ENCODE measurements around the gene BBS1.
"Not testable (repeated sequence)": the region's sequence is repeated elsewhere in the genome, so short reads cannot be mapped to it uniquely, and the experiment has no call there.

Gene BBS1

DNA sequence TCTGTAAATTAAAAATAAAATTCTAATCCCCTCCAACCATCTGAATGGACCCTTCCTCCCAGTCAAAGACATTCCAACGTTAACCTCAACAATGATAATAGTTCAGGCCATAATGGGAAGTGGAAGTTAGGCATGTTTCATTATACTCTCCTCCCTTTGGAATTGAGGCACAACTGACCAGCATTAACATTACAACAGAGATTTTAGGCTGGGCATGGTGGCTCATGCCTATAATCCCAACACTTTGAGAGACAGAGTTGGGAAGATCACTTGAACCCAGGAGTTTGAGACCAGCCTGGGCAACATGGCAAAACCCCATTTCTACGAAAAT is 60.4 kb downstream of the BBS1 start:
- DNase-seq (ENCODE audit: low spot score), result no peak

DNA sequence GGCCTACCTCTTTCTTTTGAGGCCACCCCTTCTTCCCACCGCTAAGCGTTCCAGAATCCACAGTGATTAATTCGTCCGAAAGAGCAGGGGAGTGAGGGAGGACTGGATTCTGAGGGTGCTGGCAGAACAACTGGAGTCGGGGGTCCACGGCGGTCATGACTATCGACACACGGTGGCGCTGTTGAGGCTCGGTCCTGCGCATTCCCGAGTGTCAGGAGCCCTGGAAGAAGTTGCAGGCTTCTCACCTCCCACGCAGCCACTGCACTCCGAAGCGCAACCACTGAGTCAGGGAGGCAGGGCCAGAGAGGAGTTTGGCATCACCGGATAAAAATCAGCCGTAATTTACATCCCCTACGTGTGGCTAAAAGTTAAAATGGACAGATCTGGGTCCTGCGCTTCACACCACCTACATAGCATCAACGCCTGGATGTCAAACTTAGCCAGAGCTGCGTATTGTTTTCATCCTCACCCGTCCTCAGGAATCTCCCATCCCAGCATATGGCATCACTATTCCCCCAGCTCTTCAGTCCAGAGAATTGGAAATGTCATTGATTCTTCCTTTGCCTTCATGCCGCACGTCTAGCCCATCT is 68.7 kb downstream of the BBS1 start:
- peak; percentile 82 for DNase-seq (ENCODE audit: low spot score)

DNA sequence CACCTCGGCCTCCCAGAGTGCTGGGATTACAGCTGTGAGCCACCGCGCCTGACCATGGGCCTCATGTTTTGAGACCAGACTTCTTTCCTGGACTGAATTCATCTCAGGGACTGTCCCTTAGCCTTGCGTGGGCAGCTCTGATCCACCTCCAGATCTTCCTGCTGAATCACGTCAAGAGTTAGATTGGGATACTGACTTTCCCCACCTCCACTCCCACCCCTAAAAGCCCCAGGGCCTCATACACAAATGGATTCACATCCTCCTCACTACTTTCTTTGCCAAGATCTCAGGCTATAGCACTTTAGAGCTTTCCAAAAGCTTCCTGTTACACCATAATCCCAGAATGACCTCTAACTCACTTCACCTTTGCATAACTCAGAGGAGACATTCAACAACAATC is 70.4 kb downstream of the BBS1 start:
- DNase-seq (ENCODE audit: low spot score), result no peak

DNA sequence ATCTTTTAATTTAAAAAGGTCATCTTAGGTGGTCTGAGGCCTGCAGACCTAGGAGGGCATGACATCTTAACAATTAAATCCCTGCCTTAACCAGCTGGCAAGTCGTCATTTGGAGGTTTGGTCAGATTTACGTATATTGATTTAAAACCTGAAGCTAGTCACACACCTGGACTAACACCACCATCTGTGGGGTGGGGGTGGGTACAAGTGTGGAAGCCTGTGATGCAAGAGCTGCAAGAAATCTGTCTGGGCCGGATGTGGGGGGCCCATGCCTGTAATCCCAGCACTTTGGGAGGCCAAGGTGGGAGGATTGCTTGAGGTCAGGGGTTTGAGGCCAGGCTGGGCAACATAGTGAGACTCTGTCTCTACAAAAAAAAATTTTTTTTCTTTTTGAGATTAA is 70.8 kb downstream of the BBS1 start:
- no peak for DNase-seq (ENCODE audit: low spot score)

DNA sequence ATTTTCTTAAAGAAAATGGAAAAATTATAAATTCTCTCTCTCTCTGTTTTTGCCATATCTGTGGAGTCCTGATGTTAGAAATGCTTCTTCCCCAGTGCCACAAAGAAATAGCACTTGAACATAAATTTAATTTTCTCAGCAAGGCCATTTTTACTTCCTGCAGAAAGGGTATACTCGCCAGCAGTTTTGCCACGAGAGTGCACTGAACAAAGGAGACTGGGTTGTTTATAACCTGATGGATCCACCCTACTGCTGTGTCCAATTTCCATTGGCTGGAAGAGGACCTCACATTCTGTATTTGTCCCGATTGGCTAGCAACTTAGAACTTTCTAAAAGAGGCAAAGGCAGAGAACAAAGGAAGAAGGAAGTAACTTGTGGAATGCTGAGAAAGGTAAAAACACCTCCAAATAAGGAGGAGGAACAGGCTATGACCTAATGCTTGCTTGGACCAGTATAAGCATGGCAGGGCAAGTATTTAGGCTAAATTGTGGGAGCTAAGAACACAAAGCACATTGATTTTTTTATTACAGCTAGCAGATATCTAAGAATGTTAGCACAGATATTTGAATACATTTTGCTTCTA is 72.2 kb downstream of the BBS1 start:
- not testable (repeated sequence) for DNase-seq (ENCODE audit: low spot score)

All from Ammon's horn (tissue), 1 donor.